COLO829 (cell line): ENCODE measurements around the gene IGFBP7.

Experiments used
- DNase-seq: peaks from one replicate; pipeline ENCODE4 v3.0.0; 2012; ENCODE audit warnings: low spot score

Gene IGFBP7

DNA sequence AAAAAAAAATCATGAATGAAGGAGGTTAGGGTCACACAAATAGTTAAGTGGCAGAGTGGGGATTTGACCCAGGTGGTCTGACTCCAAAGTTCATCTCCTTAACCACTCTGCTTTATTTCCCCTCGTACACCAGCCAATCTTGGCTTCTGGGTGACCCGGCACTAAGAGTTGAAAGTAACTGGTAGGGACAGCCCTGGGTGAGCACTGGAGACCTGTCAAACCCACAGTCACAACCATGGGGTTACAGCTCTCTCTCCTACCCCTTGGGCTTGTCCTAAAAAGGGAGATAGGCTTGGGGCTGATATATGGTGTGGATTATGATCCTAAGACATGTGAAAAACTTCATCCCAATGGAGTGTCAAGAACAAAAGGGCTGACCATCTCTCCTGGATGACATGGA lies 12.5 kb downstream of the IGFBP7 start:
- no peak for DNase-seq

DNA sequence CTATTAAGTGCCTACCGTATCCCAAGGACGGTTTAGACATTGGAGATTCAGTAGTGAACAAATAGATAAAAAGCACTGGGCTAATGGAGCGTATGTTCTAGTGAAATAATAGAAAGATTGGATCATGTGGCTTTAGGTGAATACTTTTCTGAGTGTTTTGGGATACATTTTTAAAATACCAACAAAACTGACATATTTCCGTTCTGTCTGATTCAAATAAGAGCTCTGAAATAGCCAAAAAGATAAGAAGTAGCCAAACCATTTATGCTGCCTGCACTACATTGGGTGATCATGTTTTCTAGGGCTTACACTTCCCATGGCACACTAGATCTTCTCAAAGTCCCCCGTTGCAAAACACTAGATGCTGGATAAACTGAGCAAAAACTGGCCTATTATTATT lies 14.2 kb downstream of the IGFBP7 start:
- no peak for DNase-seq

GRCh38 chr4:57095245-57095644 lies 14.9 kb downstream of the IGFBP7 start:
- DNase-seq = no peak

- DNase-seq = no peak
These were observed 15.4 kb downstream of the IGFBP7 start for GRCh38 chr4:57094832-57095223.

DNA sequence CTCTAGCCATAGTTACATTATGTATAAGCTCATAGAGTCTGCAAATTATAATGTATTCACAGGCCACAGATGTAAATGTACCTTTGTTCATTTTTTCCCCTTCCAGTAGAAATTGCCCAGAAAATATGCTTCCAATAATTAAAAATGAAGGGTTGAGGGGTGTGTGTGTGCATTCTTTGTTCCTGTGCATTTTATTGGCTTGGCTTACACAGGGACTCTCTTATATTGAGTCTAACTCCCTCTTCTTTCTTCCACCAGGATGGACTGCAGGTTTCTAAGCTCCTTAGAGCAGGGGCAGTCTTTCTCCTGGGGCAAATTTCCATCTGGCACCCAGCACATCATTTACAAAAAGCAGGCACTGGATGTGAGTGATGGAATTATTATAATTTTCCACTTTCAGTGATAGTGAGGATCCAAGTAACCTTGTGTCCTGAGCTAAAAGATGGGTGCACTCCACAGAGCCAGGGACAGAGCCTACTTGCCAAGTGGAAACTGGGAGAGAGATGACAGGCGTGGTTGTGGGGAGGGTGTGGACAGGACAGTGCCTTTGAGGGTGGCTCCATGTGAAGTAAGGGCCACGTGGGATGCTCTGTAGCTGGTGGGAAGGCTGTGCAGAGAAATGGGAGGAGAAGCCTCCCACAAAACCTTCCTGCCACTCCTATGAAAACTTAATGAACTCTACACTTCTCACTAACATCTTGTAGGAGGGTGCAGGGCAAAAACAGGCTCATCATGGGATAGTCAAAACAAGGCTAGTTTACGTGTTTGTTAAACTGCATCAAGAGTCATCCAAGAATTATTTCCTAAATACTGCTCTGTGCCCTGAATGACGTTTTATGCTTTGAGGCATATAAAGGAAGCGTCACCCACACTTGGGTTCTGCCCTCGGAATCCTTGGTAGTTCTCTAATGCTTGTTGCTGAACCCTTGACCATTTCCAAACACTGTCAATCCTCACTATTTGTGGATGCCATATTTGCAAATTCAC lies 16.0 kb downstream of the IGFBP7 start:
- DNase-seq = peak; percentile 57

- DNase-seq = no peak
These were observed 18.5 kb downstream of the IGFBP7 start for GRCh38 chr4:57091657-57092162.

DNA sequence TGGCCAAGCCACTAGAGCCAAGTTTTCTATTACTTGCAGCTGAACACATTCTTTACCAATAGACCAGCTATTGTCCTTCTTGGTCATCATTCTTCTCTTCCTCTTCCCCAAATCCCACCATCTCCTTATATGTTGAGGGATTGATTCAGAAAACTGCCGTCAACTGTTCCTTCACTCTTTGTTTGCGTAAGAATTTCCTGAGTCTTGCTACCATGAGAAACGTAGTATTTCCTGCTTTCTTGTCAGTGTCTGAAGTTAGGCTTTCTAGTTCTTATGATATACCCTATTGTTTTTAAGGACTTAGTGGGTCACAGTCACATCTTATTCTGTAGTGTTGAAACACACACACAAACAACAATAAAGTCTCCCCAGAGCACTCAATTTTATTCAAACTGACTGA lies 20.1 kb downstream of the IGFBP7 start:
- DNase-seq = no peak

GRCh38 chr4:57089549-57089948 lies 20.6 kb downstream of the IGFBP7 start:
- DNase-seq = no peak

GRCh38 chr4:57086031-57086723 lies 24.0 kb downstream of the IGFBP7 start:
- no peak for DNase-seq

DNA sequence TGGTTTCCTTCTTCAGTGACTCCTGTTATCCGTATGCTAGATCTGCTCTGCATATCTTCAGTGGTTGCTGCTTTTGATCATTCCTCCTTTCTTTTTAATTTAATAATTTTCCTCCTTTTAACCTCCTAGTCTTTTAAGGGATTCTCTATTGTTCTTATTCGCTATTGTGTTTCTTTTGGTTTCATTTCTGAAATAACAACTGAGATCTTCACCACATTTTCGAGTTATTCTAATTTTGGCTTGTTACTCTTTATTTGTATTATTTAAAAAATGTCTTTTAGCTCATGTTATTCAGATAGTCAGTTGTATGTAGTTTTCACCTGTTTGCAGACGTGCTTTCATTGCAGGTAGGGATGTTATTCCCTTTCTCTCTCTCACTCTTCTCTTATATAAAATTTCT lies 24.9 kb downstream of the IGFBP7 start:
- DNase-seq = no peak

- DNase-seq = no peak
These were observed 25.8 kb downstream of the IGFBP7 start for GRCh38 chr4:57084360-57084759.

GRCh38 chr4:57083090-57083489 lies 27.1 kb downstream of the IGFBP7 start:
- no peak for DNase-seq

GRCh38 chr4:57081651-57082621 lies 28.2 kb downstream of the IGFBP7 start:
- DNase-seq = no peak

GRCh38 chr4:57080781-57081650 lies 29.2 kb downstream of the IGFBP7 start:
- peak; percentile 85 for DNase-seq

DNA sequence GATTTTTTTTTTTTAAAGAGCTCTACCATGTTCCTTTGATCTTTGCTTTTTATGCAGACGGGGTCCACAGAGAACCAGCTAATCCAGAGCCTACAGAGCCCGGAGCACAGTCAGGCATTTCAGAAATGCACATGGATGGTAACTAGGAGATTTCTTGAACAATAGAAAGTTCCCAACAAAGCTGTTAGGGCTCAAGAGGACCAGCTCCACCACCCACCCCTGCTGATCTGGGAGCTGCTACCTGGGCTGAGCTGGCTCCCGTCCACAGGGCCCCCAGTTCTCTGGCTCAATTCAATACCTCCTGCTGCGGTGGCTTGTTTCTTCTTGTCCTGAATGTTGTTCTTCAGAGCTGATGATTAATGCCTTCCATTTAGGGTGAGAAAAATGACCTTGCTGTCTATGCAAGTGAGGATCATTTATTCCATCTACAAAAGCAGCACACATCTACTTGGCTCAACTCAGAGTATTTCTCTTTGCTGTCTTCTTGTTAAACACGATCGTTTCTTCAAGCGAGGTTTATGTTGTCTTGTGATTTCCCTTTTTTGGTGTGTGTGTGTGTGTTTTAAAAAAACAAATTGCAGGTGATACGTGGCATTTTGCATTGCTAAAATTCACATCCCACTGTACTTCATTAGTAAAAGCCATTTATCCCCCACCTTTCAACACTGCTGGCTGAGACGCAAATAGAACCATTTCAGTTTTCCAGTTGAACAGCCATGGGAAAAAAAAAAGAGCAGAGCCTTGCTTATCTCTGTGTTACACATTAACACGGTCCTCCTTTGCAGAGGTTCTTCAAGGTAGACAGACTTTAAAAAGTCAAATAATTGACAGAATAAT lies 31.3 kb downstream of the IGFBP7 start:
- DNase-seq = no peak

DNA sequence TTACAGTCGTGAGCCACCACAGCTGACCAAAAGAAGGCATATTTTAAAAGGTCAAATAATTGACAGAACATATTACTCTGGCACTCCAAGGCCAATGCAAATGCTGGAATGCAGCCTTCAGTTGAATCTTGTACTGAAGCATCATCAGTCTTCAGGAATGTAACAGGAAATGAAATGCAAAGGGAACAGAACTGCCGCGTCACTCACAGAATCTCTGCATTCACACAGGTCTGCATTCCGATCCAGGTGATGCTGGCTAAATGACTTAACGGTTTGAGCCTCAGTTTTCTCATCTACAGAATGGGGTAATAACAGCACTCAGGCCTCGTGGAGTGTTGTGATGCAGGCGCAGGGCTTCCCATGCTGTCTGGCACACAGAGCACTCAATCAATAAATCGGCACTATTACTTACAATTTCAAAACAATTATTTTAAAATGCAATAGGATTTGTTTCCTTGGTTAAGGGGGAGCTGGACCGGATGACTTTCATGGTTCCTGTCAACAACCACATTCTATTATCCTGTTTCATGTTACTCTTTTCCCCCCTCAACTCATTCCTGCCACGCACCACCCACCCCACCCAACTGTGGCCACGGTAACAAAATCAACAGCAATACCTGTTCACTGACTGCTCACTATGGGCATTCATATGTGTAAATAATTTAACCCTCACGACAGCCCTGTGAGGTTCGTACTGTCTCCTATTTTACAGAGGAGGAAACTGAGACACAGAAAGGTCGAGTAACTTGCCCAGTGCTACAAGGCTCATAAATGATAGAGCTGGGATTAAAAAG lies 32.4 kb downstream of the IGFBP7 start:
- no peak for DNase-seq

DNA sequence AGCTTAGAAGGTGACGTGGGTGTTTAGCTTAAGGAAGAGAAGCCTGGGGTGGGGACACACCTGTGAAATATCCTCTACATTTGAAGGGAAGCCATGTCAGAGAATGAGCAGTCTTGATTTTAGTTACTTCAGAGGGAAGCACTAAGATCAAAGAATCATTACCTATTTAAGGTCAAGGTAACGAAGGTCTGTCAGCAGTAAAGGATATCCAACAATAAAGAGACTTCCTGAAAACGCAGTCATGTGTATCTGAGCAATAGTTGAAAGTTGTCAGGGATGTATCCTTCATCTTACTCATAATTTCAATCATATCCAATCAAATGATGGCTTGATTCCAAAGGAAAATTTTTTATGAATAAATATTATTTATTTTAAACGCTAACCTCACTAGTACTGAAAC lies 33.5 kb downstream of the IGFBP7 start:
- DNase-seq = no peak

- peak; percentile 45 for DNase-seq
These were observed 34.8 kb downstream of the IGFBP7 start for GRCh38 chr4:57075367-57075766.

DNA sequence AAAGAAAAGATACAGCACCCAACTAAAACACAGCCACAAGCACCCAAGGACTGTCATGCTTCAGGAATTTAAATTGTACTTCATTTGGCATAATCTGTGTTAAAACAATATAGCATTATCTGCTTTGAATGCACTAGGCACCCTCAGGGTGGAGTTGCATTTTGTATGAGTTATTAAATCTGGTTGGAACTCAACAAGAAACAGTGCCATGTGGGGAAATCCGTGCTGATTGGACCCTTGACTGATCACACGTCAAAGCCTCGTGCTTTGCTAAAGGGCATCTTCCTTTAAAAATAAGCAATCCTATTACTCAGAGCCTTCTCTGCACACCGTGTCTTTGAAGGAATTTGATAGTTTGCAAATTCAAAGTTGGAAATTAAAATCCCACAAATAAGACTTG lies 35.4 kb downstream of the IGFBP7 start:
- DNase-seq = peak; percentile 88
